ENCODE measurements around the gene MED29.

Gene MED29

GRCh38 chr19:39411081-39411831, 20.1 kb downstream of the MED29 start:
- Histone ChIP-seq H3K27ac (ENCODE audit: low read depth in 2 of 2, low read length in 2 of 2) (peak overlapping the region; percentile 97 to 100), H3K9me3 (ENCODE audit: control insufficient read depth in 2 of 2, low read length in 2 of 2) (no peaks in the 10 kb centered on the region), H3K27me3 (ENCODE audit: control insufficient read depth in 2 of 2, insufficient read depth in 2 of 2, low read length in 2 of 2) (peaks cover 2 to 7% of the 10 kb centered on the region in 2 donors), H3K4me1 (ENCODE audit: control insufficient read depth in 2 of 2, insufficient read depth in 2 of 2, low read length in 2 of 2) (peaks cover 28 to 31% of the 10 kb centered on the region in 2 donors), H3K4me3 (ENCODE audit: low read length in 2 of 2) (peak overlapping the region; percentile 73 to 83), H3K9ac (ENCODE audit: low read depth in 1 of 2, low read length in 2 of 2) (peak overlapping the region; percentile 98), H3K36me3 (ENCODE audit: control insufficient read depth in 2 of 2, insufficient read depth in 2 of 2, low read length in 2 of 2) (peaks cover 12 to 18% of the 10 kb centered on the region in 2 donors)

- Histone ChIP-seq H3K9me3 (ENCODE audit: control insufficient read depth in 2 of 2, low read length in 2 of 2) (no peaks in the 10 kb centered on the region), H3K4me1 (ENCODE audit: control insufficient read depth in 2 of 2, insufficient read depth in 2 of 2, low read length in 2 of 2) (peaks cover 28 to 30% of the 10 kb centered on the region in 2 donors), H3K9ac (ENCODE audit: low read depth in 1 of 2, low read length in 2 of 2) (peak overlapping the region; percentile 98), H3K27ac (ENCODE audit: low read depth in 2 of 2, low read length in 2 of 2) (peak overlapping the region; percentile 97 to 100), H3K27me3 (ENCODE audit: control insufficient read depth in 2 of 2, insufficient read depth in 2 of 2, low read length in 2 of 2) (peaks cover 2 to 7% of the 10 kb centered on the region in 2 donors), H3K4me3 (ENCODE audit: low read length in 2 of 2) (peak overlapping the region; percentile 73 to 83), H3K36me3 (ENCODE audit: control insufficient read depth in 2 of 2, insufficient read depth in 2 of 2, low read length in 2 of 2) (peaks cover 12 to 18% of the 10 kb centered on the region in 2 donors)
Measured at GRCh38 chr19:39411832-39412099, 20.6 kb downstream of the MED29 start.

- peak within 1 kb of the TSS; percentile 73 to 83 for H3K4me3 ChIP-seq (ENCODE audit: low read length in 2 of 2)
- H3K36me3 ChIP-seq (ENCODE audit: control insufficient read depth in 2 of 2, insufficient read depth in 2 of 2, low read length in 2 of 2), result peaks cover 12 to 18% of the 10 kb centered on the region in 2 donors
- no peaks in the 10 kb centered on the region for H3K9me3 ChIP-seq (ENCODE audit: control insufficient read depth in 2 of 2, low read length in 2 of 2)
- peak within 1 kb of the TSS; percentile 98 for H3K9ac ChIP-seq (ENCODE audit: low read depth in 1 of 2, low read length in 2 of 2)
- peaks cover 28 to 30% of the 10 kb centered on the region in 2 donors for H3K4me1 ChIP-seq (ENCODE audit: control insufficient read depth in 2 of 2, insufficient read depth in 2 of 2, low read length in 2 of 2)
- H3K27me3 ChIP-seq (ENCODE audit: control insufficient read depth in 2 of 2, insufficient read depth in 2 of 2, low read length in 2 of 2), result peaks cover 2 to 7% of the 10 kb centered on the region in 2 donors
- H3K27ac ChIP-seq (ENCODE audit: low read depth in 2 of 2, low read length in 2 of 2), result peak within 1 kb of the TSS; percentile 97 to 100
Measured at GRCh38 chr19:39412100-39412866, 21.1 kb downstream of the MED29 start, which contains the start of gene PLEKHG2. Gene PLEKHG2, plus strand, starts transcription at chr19:39412669. Its CDS starts 1,418 bp downstream, at chr19:39414087.

GRCh38 chr19:39412867-39413271, 21.7 kb downstream of the MED29 start:
- Histone ChIP-seq H3K4me1 (ENCODE audit: control insufficient read depth in 2 of 2, insufficient read depth in 2 of 2, low read length in 2 of 2) (peaks cover 28 to 30% of the 10 kb centered on the region in 2 donors), H3K36me3 (ENCODE audit: control insufficient read depth in 2 of 2, insufficient read depth in 2 of 2, low read length in 2 of 2) (peaks cover 11 to 15% of the 10 kb centered on the region in 2 donors), H3K27ac (ENCODE audit: low read depth in 2 of 2, low read length in 2 of 2) (peak overlapping the region; percentile 97 to 100), H3K9me3 (ENCODE audit: control insufficient read depth in 2 of 2, low read length in 2 of 2) (no peaks in the 10 kb centered on the region), H3K4me3 (ENCODE audit: low read length in 2 of 2) (peak overlapping the region; percentile 67 to 75), H3K27me3 (ENCODE audit: control insufficient read depth in 2 of 2, insufficient read depth in 2 of 2, low read length in 2 of 2) (peaks cover 2 to 7% of the 10 kb centered on the region in 2 donors), H3K9ac (ENCODE audit: low read depth in 1 of 2, low read length in 2 of 2) (peak overlapping the region; percentile 72 to 75)

- Histone ChIP-seq H3K27me3 (ENCODE audit: control insufficient read depth in 2 of 2, insufficient read depth in 2 of 2, low read length in 2 of 2) (peaks cover 2 to 7% of the 10 kb centered on the region in 2 donors), H3K9me3 (ENCODE audit: control insufficient read depth in 2 of 2, low read length in 2 of 2) (no peaks in the 10 kb centered on the region), H3K4me1 (ENCODE audit: control insufficient read depth in 2 of 2, insufficient read depth in 2 of 2, low read length in 2 of 2) (peaks cover 28 to 30% of the 10 kb centered on the region in 2 donors), H3K4me3 (ENCODE audit: low read length in 2 of 2) (peak overlapping the region; percentile 67 to 75), H3K9ac (ENCODE audit: low read depth in 1 of 2, low read length in 2 of 2) (peak overlapping the region; percentile 72 to 75), H3K27ac (ENCODE audit: low read depth in 2 of 2, low read length in 2 of 2) (peak overlapping the region; percentile 97 to 100), H3K36me3 (ENCODE audit: control insufficient read depth in 2 of 2, insufficient read depth in 2 of 2, low read length in 2 of 2) (peaks cover 5 to 10% of the 10 kb centered on the region in 2 donors)
Measured at GRCh38 chr19:39413272-39413910, 22.2 kb downstream of the MED29 start.

GRCh38 chr19:39413911-39414608, 22.9 kb downstream of the MED29 start:
- peak overlapping the region; percentile 56 to 60 for H3K9ac ChIP-seq (ENCODE audit: low read depth in 1 of 2, low read length in 2 of 2)
- H3K4me1 ChIP-seq (ENCODE audit: control insufficient read depth in 2 of 2, insufficient read depth in 2 of 2, low read length in 2 of 2), result peaks cover 27 to 28% of the 10 kb centered on the region in 2 donors
- no peaks in the 10 kb centered on the region for H3K9me3 ChIP-seq (ENCODE audit: control insufficient read depth in 2 of 2, low read length in 2 of 2)
- H3K36me3 ChIP-seq (ENCODE audit: control insufficient read depth in 2 of 2, insufficient read depth in 2 of 2, low read length in 2 of 2), result peaks cover under 1 to 4% of the 10 kb centered on the region in 2 donors
- peak overlapping the region; percentile 47 to 60 for H3K4me3 ChIP-seq (ENCODE audit: low read length in 2 of 2)
- peak overlapping the region; percentile 97 to 100 for H3K27ac ChIP-seq (ENCODE audit: low read depth in 2 of 2, low read length in 2 of 2)
- peaks cover 2 to 7% of the 10 kb centered on the region in 2 donors for H3K27me3 ChIP-seq (ENCODE audit: control insufficient read depth in 2 of 2, insufficient read depth in 2 of 2, low read length in 2 of 2)

- Histone ChIP-seq H3K36me3 (ENCODE audit: control insufficient read depth in 2 of 2, insufficient read depth in 2 of 2, low read length in 2 of 2) (peaks cover 2 to 4% of the 10 kb centered on the region in 2 donors), H3K4me3 (ENCODE audit: low read length in 2 of 2) (peak overlapping the region; percentile 15 to 60), H3K9me3 (ENCODE audit: control insufficient read depth in 2 of 2, low read length in 2 of 2) (no peaks in the 10 kb centered on the region), H3K27ac (ENCODE audit: low read depth in 2 of 2, low read length in 2 of 2) (no peak overlapping the region), H3K4me1 (ENCODE audit: control insufficient read depth in 2 of 2, insufficient read depth in 2 of 2, low read length in 2 of 2) (peaks cover 19 to 22% of the 10 kb centered on the region in 2 donors), H3K27me3 (ENCODE audit: control insufficient read depth in 2 of 2, insufficient read depth in 2 of 2, low read length in 2 of 2) (peaks cover 2 to 7% of the 10 kb centered on the region in 2 donors), H3K9ac (ENCODE audit: low read depth in 1 of 2, low read length in 2 of 2) (peak overlapping the region in 1 of 2 donors; percentile 27)
Measured at GRCh38 chr19:39415111-39416046, 24.2 kb downstream of the MED29 start.

- no peaks in the 10 kb centered on the region for H3K9me3 ChIP-seq (ENCODE audit: control insufficient read depth in 2 of 2, low read length in 2 of 2)
- peaks cover 0 to 2% of the 10 kb centered on the region in 2 donors for H3K36me3 ChIP-seq (ENCODE audit: control insufficient read depth in 2 of 2, insufficient read depth in 2 of 2, low read length in 2 of 2)
- no peak overlapping the region for H3K9ac ChIP-seq (ENCODE audit: low read depth in 1 of 2, low read length in 2 of 2)
- H3K4me1 ChIP-seq (ENCODE audit: control insufficient read depth in 2 of 2, insufficient read depth in 2 of 2, low read length in 2 of 2), result peaks cover 9 to 11% of the 10 kb centered on the region in 2 donors
- H3K4me3 ChIP-seq (ENCODE audit: low read length in 2 of 2), result no peak overlapping the region
- H3K27ac ChIP-seq (ENCODE audit: low read depth in 2 of 2, low read length in 2 of 2), result no peak overlapping the region
- H3K27me3 ChIP-seq (ENCODE audit: control insufficient read depth in 2 of 2, insufficient read depth in 2 of 2, low read length in 2 of 2), result peaks cover 2 to 7% of the 10 kb centered on the region in 2 donors
Measured at GRCh38 chr19:39416152-39417120, 25.3 kb downstream of the MED29 start.
